Hepatocyte (in vitro differentiated cells): ENCODE measurements around the gene DRC1. TPM values are rescaled to one million over a fixed set of nuclear protein-coding genes. Genes with fewer than 3 reads are reported as not detected.

Experiments
- DNase-seq: peaks from one replicate; pipeline ENCODE4 v3.0.0-alpha.2; 2016; ENCODE audit warnings: low spot score
- H2AFZ ChIP-seq: fragments of 200-600 bp; sonication (generic); 2 replicates; pipeline ENCODE4 v1.6.0; 2016; ENCODE audit warnings: antibody characterized with exemption, mild to moderate bottlenecking
- H3K27ac ChIP-seq: fragments of 200-600 bp; sonication (generic); 2 replicates; pipeline ENCODE4 v1.5.1; 2016; ENCODE audit warnings: mild to moderate bottlenecking
- H3K27me3 ChIP-seq: fragments of 200-600 bp; sonication (generic); 2 replicates; pipeline ENCODE4 v1.6.1; 2016
- H3K36me3 ChIP-seq: fragments of 200-600 bp; sonication (generic); replicated peaks from 2 replicates; pipeline ENCODE4 v1.5.1; 2016; ENCODE audit warnings: low read depth; ENCODE audit not compliant: insufficient read depth
- H3K4me1 ChIP-seq: fragments of 200-600 bp; sonication (generic); 2 replicates; pipeline ENCODE4 v1.5.1; 2016; ENCODE audit warnings: mild to moderate bottlenecking, moderate library complexity; ENCODE audit not compliant: insufficient read depth
- H3K4me2 ChIP-seq: fragments of 200-600 bp; sonication (generic); 2 replicates; pipeline ENCODE4 v1.6.0; 2016
- H3K4me3 ChIP-seq: fragments of 200-600 bp; sonication (generic); 2 replicates; pipeline ENCODE4 v1.5.1; 2016; ENCODE audit warnings: mild to moderate bottlenecking
- H3K79me2 ChIP-seq: fragments of 200-600 bp; sonication (generic); 2 replicates; pipeline ENCODE4 v1.6.0; 2017; ENCODE audit warnings: mild to moderate bottlenecking
- H3K9me2 ChIP-seq: fragments of 200-600 bp; sonication (generic); replicated peaks from 2 replicates; pipeline ENCODE4 v1.6.0; 2017; ENCODE audit warnings: mild to moderate bottlenecking; ENCODE audit not compliant: insufficient read depth
- H3K9me3 ChIP-seq: fragments of 200-600 bp; sonication (generic); 2 replicates; pipeline ENCODE4 v1.5.1; 2016; ENCODE audit warnings: low read depth, mild to moderate bottlenecking
- H4K20me1 ChIP-seq: fragments of 200-600 bp; sonication (generic); 2 replicates; pipeline ENCODE4 v1.6.0; 2016; ENCODE audit warnings: mild to moderate bottlenecking; ENCODE audit not compliant: insufficient read depth, poor library complexity, severe bottlenecking
- EZH2 ChIP-seq: fragments of 200-600 bp; sonication (generic); IDR thresholded peaks from 2 replicates; pipeline ENCODE4 v1.6.1; 2016; ENCODE audit warnings: antibody characterized with exemption, mild to moderate bottlenecking, borderline replicate concordance
- EZH2phosphoT487 ChIP-seq: fragments of 200-600 bp; sonication (generic); IDR thresholded peaks from one replicate; pipeline ENCODE4 v1.6.1; 2018; ENCODE audit warnings: antibody characterized with exemption, mild to moderate bottlenecking, low read depth, moderate library complexity; ENCODE audit not compliant: unreplicated experiment, severe bottlenecking
- WGBS: methylation state at CpG from one replicate; pipeline ENCODE4 v1.1.6; 2016; ENCODE audit warnings: low lambda C conversion rate; ENCODE audit errors: missing lambda C conversion rate; 5-methylcytosine and 5-hydroxymethylcytosine counted together
- polyA plus RNA-seq: library from polyadenylated mRNA; unstranded; fragments of >200 nt; fragmentation: Nextera tagmentation; extraction: Ambion mirVana; gene quantifications from 2 replicates; pipeline ENCODE4 v1.2.1, GENCODE V29; 2016
- total RNA-seq: library from RNA; depleted of rRNA; stranded (reverse); fragments of >200 nt; gene quantifications from 2 replicates; pipeline ENCODE4 v1.2.3, GENCODE V29; 2014
- TF ChIP-seq, protein P1 (sequence below): fragments of 200-600 bp; sonication (generic); IDR thresholded peaks from 2 replicates; pipeline ENCODE4 v1.5.1; 2016; ENCODE audit warnings: antibody characterized with exemption, mild to moderate bottlenecking; ENCODE audit not compliant: poor library complexity

The DRC1 gene
- total and polyA plus RNA-seq, 2 experiments from 2014 or later = 0.06 TPM; not detected in 1

GRCh38 chr2:26504002-26504401 is 102.3 kb downstream of the DRC1 start:
- no peaks in the 10 kb centered on the region for H3K79me2 ChIP-seq
- H3K36me3 ChIP-seq = no peaks in the 10 kb centered on the region
- no peak overlapping the region for H3K27ac ChIP-seq
- H3K27me3 ChIP-seq = peaks cover 5% of the 10 kb centered on the region
- no peak for TF ChIP-seq EZH2
- TF ChIP-seq, protein P1, sequence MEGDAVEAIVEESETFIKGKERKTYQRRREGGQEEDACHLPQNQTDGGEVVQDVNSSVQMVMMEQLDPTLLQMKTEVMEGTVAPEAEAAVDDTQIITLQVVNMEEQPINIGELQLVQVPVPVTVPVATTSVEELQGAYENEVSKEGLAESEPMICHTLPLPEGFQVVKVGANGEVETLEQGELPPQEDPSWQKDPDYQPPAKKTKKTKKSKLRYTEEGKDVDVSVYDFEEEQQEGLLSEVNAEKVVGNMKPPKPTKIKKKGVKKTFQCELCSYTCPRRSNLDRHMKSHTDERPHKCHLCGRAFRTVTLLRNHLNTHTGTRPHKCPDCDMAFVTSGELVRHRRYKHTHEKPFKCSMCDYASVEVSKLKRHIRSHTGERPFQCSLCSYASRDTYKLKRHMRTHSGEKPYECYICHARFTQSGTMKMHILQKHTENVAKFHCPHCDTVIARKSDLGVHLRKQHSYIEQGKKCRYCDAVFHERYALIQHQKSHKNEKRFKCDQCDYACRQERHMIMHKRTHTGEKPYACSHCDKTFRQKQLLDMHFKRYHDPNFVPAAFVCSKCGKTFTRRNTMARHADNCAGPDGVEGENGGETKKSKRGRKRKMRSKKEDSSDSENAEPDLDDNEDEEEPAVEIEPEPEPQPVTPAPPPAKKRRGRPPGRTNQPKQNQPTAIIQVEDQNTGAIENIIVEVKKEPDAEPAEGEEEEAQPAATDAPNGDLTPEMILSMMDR = no peak
- TF ChIP-seq EZH2phosphoT487 = no peak
- DNase-seq = no peak
- H4K20me1 ChIP-seq = no peaks in the 10 kb centered on the region
- H3K9me2 ChIP-seq = no peaks in the 10 kb centered on the region
- no peak overlapping the region for H3K4me3 ChIP-seq
- H3K4me1 ChIP-seq = no peaks in the 10 kb centered on the region
- H2AFZ ChIP-seq = peak overlapping the region; percentile 61
- peak overlapping the region; percentile 80 for H3K4me2 ChIP-seq
- H3K9me3 ChIP-seq = no peaks in the 10 kb centered on the region
- WGBS = 68% methylated on average over 13 of the region's 13 CpGs

- Histone ChIP-seq H4K20me1 (no peaks in the 10 kb centered on the region), H3K36me3 (no peaks in the 10 kb centered on the region), H3K79me2 (no peaks in the 10 kb centered on the region), H3K4me3 (no peak overlapping the region), H3K9me3 (no peaks in the 10 kb centered on the region), H3K9me2 (no peaks in the 10 kb centered on the region), H3K27me3 (peaks cover 5% of the 10 kb centered on the region), H3K27ac (no peak overlapping the region), H3K4me1 (no peaks in the 10 kb centered on the region), H2AFZ (no peak overlapping the region), H3K4me2 (no peak overlapping the region)
- DNase-seq = no peak
- TF ChIP-seq EZH2phosphoT487 (no peak), EZH2 (no peak)
- TF ChIP-seq, protein P1 = no peak
- 92% methylated on average over 4 of the region's 4 CpGs for WGBS
These were observed 104.6 kb downstream of the DRC1 start for GRCh38 chr2:26506279-26506678.

Other genes with a start within 250 kb of the DRC1 start
- 4.7 TPM in 2 replicates for gene GAREM2, start 228.8 kb upstream of the DRC1 start, total RNA-seq
- gene GAREM2, start 228.8 kb upstream of the DRC1 start, polyA plus RNA-seq = 5.1 and 9.1 TPM in 2 replicates
- gene HADHA, start 157.3 kb upstream of the DRC1 start, total RNA-seq = 149 and 155 TPM in 2 replicates
- 122 and 125 TPM in 2 replicates for gene HADHA, start 157.3 kb upstream of the DRC1 start, polyA plus RNA-seq
- 131 and 137 TPM in 2 replicates for gene HADHB, start 157.0 kb upstream of the DRC1 start, total RNA-seq
- 108 and 133 TPM in 2 replicates for gene HADHB, start 157.0 kb upstream of the DRC1 start, polyA plus RNA-seq
- 31.5 and 34.4 TPM in 2 replicates for gene SELENOI, start 55.8 kb upstream of the DRC1 start, total RNA-seq
- 6.4 and 10.1 TPM in 2 replicates for gene SELENOI, start 55.8 kb upstream of the DRC1 start, polyA plus RNA-seq
- 0.40 and 0.63 TPM in 2 replicates for gene ADGRF3, start 55.1 kb upstream of the DRC1 start, total RNA-seq
- 0.11 and 1.3 TPM in 2 replicates for gene ADGRF3, start 55.1 kb upstream of the DRC1 start, polyA plus RNA-seq
- 0.10 TPM in 1 of 2 replicates, not detected in the other for gene OTOF, start 76.2 kb downstream of the DRC1 start, total RNA-seq
- gene OTOF, start 76.2 kb downstream of the DRC1 start, polyA plus RNA-seq = 0.33 TPM in 1 of 2 replicates, not detected in the other
- gene CIB4, start 239.4 kb downstream of the DRC1 start, total RNA-seq = not detected in 2 replicates
- 0.29 TPM in 1 of 2 replicates, not detected in the other for gene CIB4, start 239.4 kb downstream of the DRC1 start, polyA plus RNA-seq